Esophagus squamous epithelium (tissue), 5 donors: ENCODE results near the gene RANGAP1. TPM values are rescaled to one million over a fixed set of nuclear protein-coding genes. Genes with fewer than 3 reads are reported as not detected.

Source experiments
- DNase-seq: peaks from one replicate; lab custom pipeline; 2025; lab: John Stamatoyannopoulos, UW
- H3K27ac ChIP-seq, 4 donors: fragments of 200-600 bp; sonication (generic); one replicate each; pipeline ENCODE4 v1.5.1; 2016 to 2019; ENCODE audit warnings: mild to moderate bottlenecking in 1 of 4
- H3K27me3 ChIP-seq, 4 donors: fragments of 200-600 bp; sonication (generic); 1 replicate in 3 of 4; 2 replicates in 1 of 4; pipeline versions ENCODE4 v1.5.1 to v1.6.0; 2017 to 2021; ENCODE audit warnings: antibody characterized with exemption in 1 of 4
- H3K36me3 ChIP-seq, 3 donors: fragments of 200-600 bp; sonication (generic); one replicate each; pipeline ENCODE4 v1.5.1; 2016 to 2019
- H3K4me1 ChIP-seq, 3 donors: fragments of 200-600 bp; sonication (generic); one replicate each; pipeline ENCODE4 v1.5.1; 2017 to 2019
- H3K4me3 ChIP-seq, 4 donors: fragments of 200-600 bp; sonication (generic); 1 replicate in 3 of 4; 2 replicates in 1 of 4; pipeline ENCODE4 v1.5.1; 2016 to 2019; ENCODE audit warnings: mild to moderate bottlenecking in 2 of 4, moderate library complexity in 1 of 4
- H3K9me3 ChIP-seq, 3 donors: fragments of 200-600 bp; sonication (generic); one replicate each; pipeline ENCODE4 v1.5.1; 2016 to 2019
- POLR2A ChIP-seq, 4 donors: fragments of 450-650 bp; IDR thresholded peaks; one replicate each; pipeline ENCODE4 v1.6.1; 2017; ENCODE audit warnings: antibody characterized with exemption in 4 of 4, mild to moderate bottlenecking in 4 of 4, moderate library complexity in 3 of 4
- WGBS, 2 donors: methylation state at CpG; one replicate each; pipeline ENCODE4 v1.1.5; 2018; 5-methylcytosine and 5-hydroxymethylcytosine counted together
- intact Hi-C: fragments of 100-400 bp; cut with DNase I; formaldehyde crosslinking; loops from one replicate; pipeline ENCODE4 v1.15.0; 2022
- total RNA-seq, 4 donors: library from RNA; depleted of rRNA; stranded (reverse); fragments of >200 nt; gene quantifications; one replicate each; pipeline ENCODE4 v1.1.0, GENCODE V29; 2016
- TF ChIP-seq, protein P1 (sequence below), 6 experiments: fragments of 450-650 bp in 4 of 6; fragments of 200-600 bp in 2 of 6; sonication (generic) in 2 of 6; IDR thresholded peaks; one replicate each; pipeline ENCODE4 v1.5.1; 2016 to 2019; ENCODE audit warnings: antibody characterized with exemption in 6 of 6, mild to moderate bottlenecking in 4 of 6, moderate library complexity in 4 of 6
- donor health status: DM: yes; HTN: yes; CAD: no.

RANGAP1 gene
- total RNA-seq, 4 donors from 2014 or later = 80.1 to 98.5 (median 84.5) TPM

DNA sequence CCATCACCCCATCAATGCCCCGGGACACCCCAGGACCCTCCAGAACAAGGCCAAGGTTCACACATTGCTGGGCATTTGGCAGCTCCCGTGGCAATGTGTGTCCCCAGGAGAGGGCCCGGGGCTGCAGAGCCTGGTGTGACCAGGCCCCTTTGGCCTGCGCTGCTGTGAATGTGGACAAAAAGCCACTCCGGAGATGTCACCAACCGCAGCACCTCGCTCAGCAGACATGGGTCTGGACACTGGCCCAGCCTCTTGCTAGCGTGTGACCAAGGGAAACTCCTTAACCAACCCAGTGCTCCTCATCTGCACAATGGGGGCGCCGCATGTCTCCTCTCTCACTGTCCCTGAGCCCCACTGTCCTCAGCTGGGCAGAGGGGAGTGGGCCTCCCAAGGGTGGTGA is 37.2 kb downstream of the RANGAP1 start:
- no peaks in the 10 kb centered on the region for H3K9me3 ChIP-seq
- no peaks in the 10 kb centered on the region for H3K27me3 ChIP-seq
- no CpG with 5 or more reads among the region's 10 CpGs for WGBS, 2 donors
- peaks cover 59 to 93% (median 63%) of the 10 kb centered on the region in 3 donors for H3K36me3 ChIP-seq
- TF ChIP-seq, protein P1, sequence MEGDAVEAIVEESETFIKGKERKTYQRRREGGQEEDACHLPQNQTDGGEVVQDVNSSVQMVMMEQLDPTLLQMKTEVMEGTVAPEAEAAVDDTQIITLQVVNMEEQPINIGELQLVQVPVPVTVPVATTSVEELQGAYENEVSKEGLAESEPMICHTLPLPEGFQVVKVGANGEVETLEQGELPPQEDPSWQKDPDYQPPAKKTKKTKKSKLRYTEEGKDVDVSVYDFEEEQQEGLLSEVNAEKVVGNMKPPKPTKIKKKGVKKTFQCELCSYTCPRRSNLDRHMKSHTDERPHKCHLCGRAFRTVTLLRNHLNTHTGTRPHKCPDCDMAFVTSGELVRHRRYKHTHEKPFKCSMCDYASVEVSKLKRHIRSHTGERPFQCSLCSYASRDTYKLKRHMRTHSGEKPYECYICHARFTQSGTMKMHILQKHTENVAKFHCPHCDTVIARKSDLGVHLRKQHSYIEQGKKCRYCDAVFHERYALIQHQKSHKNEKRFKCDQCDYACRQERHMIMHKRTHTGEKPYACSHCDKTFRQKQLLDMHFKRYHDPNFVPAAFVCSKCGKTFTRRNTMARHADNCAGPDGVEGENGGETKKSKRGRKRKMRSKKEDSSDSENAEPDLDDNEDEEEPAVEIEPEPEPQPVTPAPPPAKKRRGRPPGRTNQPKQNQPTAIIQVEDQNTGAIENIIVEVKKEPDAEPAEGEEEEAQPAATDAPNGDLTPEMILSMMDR (IDR thresholded peaks at IDR 0.05) = no peak
- TF ChIP-seq POLR2A (IDR thresholded peaks at IDR 0.05) = no peak
- H3K27ac ChIP-seq = no peak overlapping the region
- no peak overlapping the region for H3K4me3 ChIP-seq
- no peak for DNase-seq
- H3K4me1 ChIP-seq = peaks cover 0 to 3% (median 0%) of the 10 kb centered on the region in 3 donors
- intact Hi-C loops = no loop called here

DNA sequence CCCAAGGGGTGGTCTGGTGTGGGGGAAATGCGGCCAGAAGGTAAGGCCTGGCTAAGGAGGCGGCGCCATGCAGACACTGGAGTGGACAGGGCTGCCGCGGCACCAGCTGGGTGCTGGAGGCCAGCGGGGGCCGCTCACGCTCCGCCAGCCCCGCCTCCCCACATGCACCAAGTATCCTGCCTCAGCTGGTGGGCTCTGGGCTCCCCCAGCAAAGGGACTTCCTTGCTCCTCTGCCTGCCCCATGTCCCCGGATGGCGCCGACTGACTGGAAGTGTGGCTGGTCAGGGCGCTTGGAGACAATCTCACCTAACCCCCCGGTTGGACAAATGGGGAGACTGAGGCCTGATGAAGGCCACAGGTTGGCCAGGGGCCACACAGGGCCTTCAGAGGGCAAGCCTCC is 37.7 kb downstream of the RANGAP1 start:
- no peak overlapping the region for H3K4me3 ChIP-seq
- WGBS, 2 donors = 89 to 91% methylated on average over 6 to 10 of the region's 15 CpGs
- no peak for DNase-seq
- no peaks in the 10 kb centered on the region for H3K9me3 ChIP-seq
- no peak for TF ChIP-seq POLR2A (IDR thresholded peaks at IDR 0.05)
- TF ChIP-seq, protein P1 (IDR thresholded peaks at IDR 0.05) = no peak
- intact Hi-C loops = no loop called here
- H3K36me3 ChIP-seq = peaks cover 57 to 89% (median 59%) of the 10 kb centered on the region in 3 donors
- H3K27ac ChIP-seq = no peak overlapping the region
- no peaks in the 10 kb centered on the region for H3K27me3 ChIP-seq
- H3K4me1 ChIP-seq = peaks cover 0 to 8% (median 0%) of the 10 kb centered on the region in 3 donors

DNA sequence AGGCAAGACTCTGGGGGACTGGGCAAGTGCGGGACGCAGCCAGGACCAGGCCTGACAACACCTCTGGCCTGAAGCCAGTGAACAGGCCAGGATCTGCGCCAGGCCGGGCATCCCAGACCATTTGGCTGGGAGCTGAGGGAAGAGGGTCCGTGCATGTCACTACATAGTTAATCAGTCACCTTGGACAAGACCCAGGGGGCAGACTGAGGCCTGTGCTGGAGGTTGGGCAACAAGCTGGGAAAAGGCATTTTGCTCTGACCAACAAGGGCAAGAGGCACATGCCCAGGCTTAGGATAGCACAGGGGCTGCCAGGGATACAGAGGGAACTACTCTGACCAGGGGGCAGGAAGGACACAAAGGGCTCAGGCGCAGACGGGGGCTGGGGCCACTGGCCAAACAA is 38.3 kb downstream of the RANGAP1 start:
- DNase-seq = no peak
- peaks cover 51 to 82% (median 52%) of the 10 kb centered on the region in 3 donors for H3K36me3 ChIP-seq
- TF ChIP-seq, protein P1 (IDR thresholded peaks at IDR 0.05) = no peak
- no peak for TF ChIP-seq POLR2A (IDR thresholded peaks at IDR 0.05)
- 50 to 68% methylated on average over 4 to 5 of the region's 7 CpGs for WGBS, 2 donors
- H3K4me3 ChIP-seq = no peak overlapping the region
- intact Hi-C loops = no loop called here
- H3K27ac ChIP-seq = no peak overlapping the region
- H3K27me3 ChIP-seq = no peaks in the 10 kb centered on the region
- peaks cover 0 to 13% (median 0%) of the 10 kb centered on the region in 3 donors for H3K4me1 ChIP-seq
- H3K9me3 ChIP-seq = no peaks in the 10 kb centered on the region

DNA sequence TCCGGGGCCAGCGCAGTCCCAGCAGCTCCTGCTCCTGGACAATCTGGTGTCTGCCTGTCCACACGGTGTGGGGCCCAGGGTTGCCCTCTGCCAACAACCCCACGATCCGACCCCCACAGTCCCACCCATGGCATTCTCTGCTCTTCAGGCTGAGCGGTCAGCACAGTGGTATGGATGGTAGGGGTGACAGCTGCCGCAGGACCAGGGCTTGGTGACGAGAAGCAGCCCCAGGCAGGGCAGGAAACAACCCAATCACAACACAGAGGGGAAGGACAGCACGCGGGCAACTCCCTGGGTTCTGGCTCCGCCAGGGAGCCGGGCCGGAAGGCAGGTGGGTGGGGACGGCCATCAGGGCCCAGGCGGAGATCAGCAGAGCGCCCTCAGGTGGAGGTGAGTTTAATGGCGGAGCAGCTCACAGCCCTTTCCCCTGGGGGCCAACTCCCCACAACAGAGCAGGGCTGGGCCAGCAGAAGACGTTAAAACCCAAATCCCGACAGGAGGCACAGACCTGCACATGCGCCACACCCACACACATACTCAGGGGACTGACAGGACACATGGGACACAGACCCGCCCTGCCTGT is 40.0 kb downstream of the RANGAP1 start:
- Histone ChIP-seq H3K36me3 (peaks cover 39 to 65% (median 42%) of the 10 kb centered on the region in 3 donors), H3K9me3 (no peaks in the 10 kb centered on the region), H3K27ac (no peak overlapping the region), H3K4me1 (peaks cover 0 to 13% (median 0%) of the 10 kb centered on the region in 3 donors), H3K4me3 (no peak overlapping the region), H3K27me3 (no peaks in the 10 kb centered on the region)
- DNase-seq = no peak
- 76 to 90% methylated on average over 10 to 13 of the region's 21 CpGs for WGBS, 2 donors
- intact Hi-C loops = no loop called here
- TF ChIP-seq, protein P1 (IDR thresholded peaks at IDR 0.05) = no peak
- no peak for TF ChIP-seq POLR2A (IDR thresholded peaks at IDR 0.05)

DNA sequence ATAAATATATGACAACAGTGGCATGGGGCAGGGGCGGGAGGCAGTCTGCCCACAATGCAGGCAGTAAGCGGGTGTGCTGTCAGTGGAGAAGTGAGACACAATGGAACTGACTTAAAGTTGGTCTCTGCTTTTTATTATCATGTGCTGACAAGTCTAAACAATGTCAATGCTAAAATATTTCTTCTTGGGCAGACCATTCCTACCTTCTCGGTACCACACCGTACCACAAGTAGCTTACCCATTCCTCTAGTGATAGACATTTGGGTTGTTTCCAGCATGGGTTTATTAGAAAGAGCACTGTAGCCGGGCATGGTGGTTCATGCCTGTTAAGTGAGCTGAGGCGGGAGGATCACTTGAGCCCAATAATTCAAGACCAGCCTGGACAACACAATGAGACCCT is 42.6 kb downstream of the RANGAP1 start:
- Histone ChIP-seq H3K27ac (no peak overlapping the region), H3K9me3 (no peaks in the 10 kb centered on the region), H3K36me3 (peaks cover 13 to 39% (median 16%) of the 10 kb centered on the region in 3 donors), H3K4me1 (peaks cover 4 to 27% (median 5%) of the 10 kb centered on the region in 3 donors), H3K27me3 (no peaks in the 10 kb centered on the region), H3K4me3 (no peak overlapping the region)
- intact Hi-C loops = no loop called here
- TF ChIP-seq, protein P1 (IDR thresholded peaks at IDR 0.05) = no peak
- TF ChIP-seq POLR2A (IDR thresholded peaks at IDR 0.05) = no peak
- 68 to 77% methylated on average over 4 to 5 of the region's 6 CpGs for WGBS, 2 donors
- no peak for DNase-seq
